Fibroblast of mammary gland (primary cell): ENCODE measurements around the gene TACSTD2.
A peak's percentile ranks its signal among the peaks of the same experiment; 100 is the strongest.
"Not testable (repeated sequence)": the region's sequence is repeated elsewhere in the genome, so short reads cannot be mapped to it uniquely, and the experiment has no call there.

Experiments used
- DNase-seq: peaks from one replicate; pipeline ENCODE4 v3.0.0-alpha.2; 2010; ENCODE audit warnings: low read depth
- H3K4me3 ChIP-seq: 2 replicates; pipeline ENCODE4 v1.5.1; 2011; ENCODE audit warnings: low read depth, mild to moderate bottlenecking, low read length, moderate library complexity; ENCODE audit not compliant: control insufficient read depth
- CTCF ChIP-seq: conservative IDR thresholded peaks from 2 replicates; pipeline ENCODE4 v1.5.1; 2011; ENCODE audit warnings: low read depth, low read length, inconsistent platforms; ENCODE audit not compliant: control insufficient read depth, insufficient read depth

Gene TACSTD2

GRCh38 chr1:58539553-58539952 lies 37.5 kb downstream of the TACSTD2 start:
- TF ChIP-seq CTCF, result no peak
- no peak overlapping the region for H3K4me3 ChIP-seq
- peak; percentile 39 for DNase-seq

- DNase-seq, result no peak
- no peak overlapping the region for H3K4me3 ChIP-seq
- no peak for TF ChIP-seq CTCF
These were observed 38.2 kb downstream of the TACSTD2 start for GRCh38 chr1:58538821-58539220.

- DNase-seq, H3K4me3 ChIP-seq: not testable (repeated sequence)
These were observed 45.2 kb downstream of the TACSTD2 start for GRCh38 chr1:58531842-58532241.

- H3K4me3 ChIP-seq, result no peak overlapping the region
- no peak for DNase-seq
- TF ChIP-seq CTCF, result no peak
These were observed 47.8 kb downstream of the TACSTD2 start for GRCh38 chr1:58529284-58529683.

GRCh38 chr1:58528518-58528917 lies 48.5 kb downstream of the TACSTD2 start:
- no peak for TF ChIP-seq CTCF
- H3K4me3 ChIP-seq, result no peak overlapping the region
- DNase-seq, result peak; percentile 91
